Fibroblast of skin of right biceps (primary cell): ENCODE measurements around the gene PHRF1.

ENCODE experiments used
- DNase-seq: peaks from one replicate; pipeline ENCODE4 v3.0.0-alpha.2; 2013

The PHRF1 gene, protein sequence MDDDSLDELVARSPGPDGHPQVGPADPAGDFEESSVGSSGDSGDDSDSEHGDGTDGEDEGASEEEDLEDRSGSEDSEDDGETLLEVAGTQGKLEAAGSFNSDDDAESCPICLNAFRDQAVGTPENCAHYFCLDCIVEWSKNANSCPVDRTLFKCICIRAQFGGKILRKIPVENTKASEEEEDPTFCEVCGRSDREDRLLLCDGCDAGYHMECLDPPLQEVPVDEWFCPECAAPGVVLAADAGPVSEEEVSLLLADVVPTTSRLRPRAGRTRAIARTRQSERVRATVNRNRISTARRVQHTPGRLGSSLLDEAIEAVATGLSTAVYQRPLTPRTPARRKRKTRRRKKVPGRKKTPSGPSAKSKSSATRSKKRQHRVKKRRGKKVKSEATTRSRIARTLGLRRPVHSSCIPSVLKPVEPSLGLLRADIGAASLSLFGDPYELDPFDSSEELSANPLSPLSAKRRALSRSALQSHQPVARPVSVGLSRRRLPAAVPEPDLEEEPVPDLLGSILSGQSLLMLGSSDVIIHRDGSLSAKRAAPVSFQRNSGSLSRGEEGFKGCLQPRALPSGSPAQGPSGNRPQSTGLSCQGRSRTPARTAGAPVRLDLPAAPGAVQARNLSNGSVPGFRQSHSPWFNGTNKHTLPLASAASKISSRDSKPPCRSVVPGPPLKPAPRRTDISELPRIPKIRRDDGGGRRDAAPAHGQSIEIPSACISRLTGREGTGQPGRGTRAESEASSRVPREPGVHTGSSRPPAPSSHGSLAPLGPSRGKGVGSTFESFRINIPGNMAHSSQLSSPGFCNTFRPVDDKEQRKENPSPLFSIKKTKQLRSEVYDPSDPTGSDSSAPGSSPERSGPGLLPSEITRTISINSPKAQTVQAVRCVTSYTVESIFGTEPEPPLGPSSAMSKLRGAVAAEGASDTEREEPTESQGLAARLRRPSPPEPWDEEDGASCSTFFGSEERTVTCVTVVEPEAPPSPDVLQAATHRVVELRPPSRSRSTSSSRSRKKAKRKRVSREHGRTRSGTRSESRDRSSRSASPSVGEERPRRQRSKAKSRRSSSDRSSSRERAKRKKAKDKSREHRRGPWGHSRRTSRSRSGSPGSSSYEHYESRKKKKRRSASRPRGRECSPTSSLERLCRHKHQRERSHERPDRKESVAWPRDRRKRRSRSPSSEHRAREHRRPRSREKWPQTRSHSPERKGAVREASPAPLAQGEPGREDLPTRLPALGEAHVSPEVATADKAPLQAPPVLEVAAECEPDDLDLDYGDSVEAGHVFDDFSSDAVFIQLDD (N-terminal part only)

DNA sequence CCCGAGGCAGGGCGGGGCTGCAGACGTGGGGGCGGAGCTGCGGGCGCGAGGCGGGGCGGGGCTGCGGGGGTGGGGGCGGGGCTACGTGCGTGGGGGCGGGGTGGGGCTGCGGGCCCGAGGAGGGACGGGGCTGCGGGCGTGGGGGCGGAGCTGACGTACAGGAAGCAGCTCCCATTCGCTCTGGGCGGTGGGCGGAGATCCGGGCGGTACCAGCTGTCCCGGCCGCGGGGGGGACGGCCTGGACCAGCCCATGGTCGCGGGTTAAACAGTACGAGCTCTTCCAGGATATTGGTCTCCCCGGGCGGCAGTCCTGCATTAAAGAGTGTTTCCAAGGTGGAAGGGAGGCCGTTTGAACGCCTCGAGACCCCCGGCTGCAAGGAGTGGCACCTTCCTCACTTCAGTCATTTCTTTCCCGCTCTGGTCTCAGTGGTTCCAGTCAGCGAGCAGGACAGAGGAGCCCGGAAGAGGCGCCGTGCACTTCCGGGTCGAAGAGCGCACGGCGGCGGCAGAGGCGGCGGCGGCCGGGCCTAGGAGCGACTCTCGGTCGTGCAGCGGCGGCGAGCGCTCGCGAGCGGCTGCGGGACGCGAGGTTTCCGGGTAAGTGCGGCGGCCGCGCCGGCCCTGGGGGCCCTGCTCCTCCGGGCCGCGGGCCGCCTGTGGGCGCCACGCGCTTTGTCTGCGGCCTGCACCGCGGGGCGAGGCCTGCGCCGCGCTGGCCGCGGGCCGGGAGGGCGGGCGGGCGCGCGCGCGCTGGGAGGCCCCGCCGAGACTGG, at the start of gene PHRF1:
Gene PHRF1 (plus strand): TSS at position 475 of the 773 bp plus-strand sequence. CDS start 5,043 bp downstream, outside the sequence.
- peak; percentile 94 for DNase-seq

DNA sequence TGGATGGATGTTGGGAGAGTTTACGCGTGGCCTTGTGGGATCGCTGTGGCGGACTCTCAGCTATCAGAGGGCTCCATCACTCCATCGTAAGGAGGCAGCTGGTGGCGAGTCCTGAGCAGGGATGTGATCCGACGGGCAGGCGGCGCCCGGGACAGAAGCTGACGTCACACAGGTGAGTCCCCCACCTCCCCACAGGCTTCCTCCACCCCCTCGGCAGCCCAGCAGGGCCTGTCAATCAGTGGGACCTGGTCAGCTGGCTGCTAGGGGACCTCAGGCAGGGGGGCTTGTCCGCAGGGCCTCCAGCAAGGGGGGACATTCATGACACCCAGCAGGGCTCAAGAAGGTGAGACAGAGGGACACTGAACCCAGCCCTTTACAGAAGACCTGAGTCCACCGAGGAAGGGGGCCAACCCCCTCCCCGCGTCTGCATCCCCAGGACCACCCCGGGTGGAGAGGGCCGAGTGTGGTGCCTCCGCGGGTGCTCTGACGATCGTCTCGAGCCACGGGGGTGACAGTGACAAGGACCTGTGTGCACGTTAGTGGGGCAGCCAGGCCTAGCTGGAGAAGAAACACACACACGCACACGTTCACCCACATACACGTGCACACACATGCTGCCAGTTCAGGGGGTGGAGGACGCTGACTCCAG, 48.0 kb upstream of the PHRF1 start:
- no peak for DNase-seq

DNA sequence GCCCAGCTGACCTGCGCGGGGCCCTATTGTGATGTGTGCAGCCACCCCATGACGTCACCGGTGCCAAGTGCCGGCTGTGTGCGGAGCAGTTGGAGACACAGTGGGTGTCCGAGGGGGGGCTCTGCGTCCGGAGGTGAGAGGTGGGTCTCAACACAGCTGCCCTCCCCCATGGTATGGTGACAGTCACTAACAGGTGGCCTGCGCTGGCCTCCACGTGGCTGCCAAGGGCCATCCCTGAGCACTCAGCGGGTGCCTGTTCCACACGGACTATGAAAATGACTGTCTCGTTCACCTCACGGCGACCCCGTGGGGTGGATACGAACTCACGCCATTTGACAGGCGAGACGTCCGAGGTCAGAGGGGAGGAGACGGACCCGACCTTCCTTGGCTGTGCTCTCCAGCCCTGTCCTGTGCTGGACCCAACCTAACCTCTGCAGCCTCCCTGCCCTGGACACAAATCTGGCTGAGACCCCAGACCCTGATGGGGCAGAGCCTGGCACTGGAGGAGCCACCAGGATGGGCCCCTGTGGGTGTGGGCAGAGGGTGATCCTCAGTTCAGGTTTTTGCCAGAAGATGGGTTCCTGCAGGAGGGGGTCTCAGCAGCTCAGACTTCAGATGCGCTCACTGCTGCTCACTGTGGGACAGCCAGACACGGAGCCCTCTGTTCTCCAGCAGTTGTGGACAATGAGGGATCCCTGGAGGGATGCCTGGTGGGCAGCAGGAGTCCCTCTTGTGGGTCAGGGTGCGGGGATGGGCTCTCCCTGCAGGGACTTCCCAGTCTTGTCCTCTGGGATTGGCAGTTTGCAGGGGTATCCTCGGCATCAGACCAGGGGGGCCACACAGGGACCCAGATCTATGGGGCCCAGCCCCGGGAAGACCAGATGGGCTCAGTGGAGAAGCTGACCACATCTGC, 47.2 kb upstream of the PHRF1 start:
- DNase-seq = no peak

DNA sequence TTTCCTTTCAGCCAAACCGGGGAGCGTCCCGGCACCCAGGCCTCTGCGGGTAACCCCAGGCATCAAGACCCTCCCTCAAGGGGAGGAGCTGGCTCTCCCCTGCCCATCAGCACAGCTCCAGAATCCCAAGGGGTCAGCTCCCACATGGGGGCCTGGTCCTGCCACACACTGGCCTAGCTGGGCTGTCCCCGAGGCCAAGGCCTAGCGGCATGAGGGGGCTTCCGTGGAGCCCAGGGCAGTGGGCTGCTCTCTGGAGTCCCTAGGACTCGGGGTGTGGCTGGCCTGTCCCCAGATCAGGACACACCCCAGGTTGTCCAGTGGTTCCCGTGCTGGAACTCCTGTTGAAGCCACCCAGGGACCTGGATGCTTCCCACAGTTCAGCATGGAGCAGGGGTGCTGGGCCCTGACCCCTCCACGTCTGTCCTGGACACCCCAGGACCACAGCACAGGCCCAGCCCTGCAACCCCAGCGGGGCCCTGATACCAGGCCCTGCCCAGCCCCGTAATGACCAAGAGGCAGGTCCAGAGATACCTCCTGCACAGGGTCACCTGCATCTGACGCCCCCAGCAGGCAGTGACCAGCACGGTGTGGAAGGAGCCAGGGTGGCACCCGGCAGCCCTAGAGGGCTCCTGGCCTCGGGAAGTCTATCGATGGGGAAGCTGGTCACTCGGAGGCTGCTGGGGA, 46.4 kb upstream of the PHRF1 start:
- no peak for DNase-seq

DNA sequence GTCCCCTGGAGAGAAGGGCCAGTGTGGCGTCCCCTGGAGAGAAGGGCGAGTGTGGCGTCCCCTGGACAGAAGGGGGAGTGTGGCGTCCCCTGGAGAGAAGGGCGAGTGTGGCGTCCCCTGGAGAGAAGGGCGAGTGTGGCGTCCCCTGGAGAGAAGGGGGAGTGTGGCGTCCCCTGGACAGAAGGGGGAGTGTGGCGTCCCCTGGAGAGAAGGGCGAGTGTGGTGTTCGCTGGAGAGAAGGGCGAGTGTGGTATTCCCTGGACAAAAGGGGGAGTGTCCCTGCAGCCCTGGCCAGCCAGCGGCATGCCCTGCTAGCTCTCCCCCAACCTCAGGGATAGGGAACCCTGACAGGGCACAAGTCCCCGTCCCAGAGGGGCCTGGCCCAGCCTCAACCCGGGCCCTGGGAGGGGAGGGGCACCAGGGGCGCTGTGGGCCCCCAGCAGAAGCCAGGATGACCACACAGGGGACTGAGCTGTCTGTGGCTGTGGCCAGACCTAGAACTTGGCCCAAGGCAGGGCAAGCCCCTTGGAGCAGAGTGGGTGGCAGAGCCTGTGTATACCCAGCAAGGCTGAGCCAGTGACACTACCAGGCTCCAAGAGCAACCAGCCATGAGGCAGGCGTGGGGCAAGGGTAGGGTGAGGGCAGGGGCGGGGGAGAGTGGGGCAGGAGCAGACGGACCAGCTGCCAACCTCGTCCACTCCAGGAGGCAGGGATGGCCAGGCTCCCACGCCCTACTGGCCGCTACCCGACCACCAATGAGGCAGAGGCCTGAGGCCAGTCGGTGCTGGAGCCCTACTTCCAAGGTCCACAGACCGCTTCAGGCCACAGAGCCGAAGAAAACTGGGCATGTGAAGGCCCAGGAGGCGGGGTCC, 45.1 kb upstream of the PHRF1 start:
- DNase-seq = no peak

DNA sequence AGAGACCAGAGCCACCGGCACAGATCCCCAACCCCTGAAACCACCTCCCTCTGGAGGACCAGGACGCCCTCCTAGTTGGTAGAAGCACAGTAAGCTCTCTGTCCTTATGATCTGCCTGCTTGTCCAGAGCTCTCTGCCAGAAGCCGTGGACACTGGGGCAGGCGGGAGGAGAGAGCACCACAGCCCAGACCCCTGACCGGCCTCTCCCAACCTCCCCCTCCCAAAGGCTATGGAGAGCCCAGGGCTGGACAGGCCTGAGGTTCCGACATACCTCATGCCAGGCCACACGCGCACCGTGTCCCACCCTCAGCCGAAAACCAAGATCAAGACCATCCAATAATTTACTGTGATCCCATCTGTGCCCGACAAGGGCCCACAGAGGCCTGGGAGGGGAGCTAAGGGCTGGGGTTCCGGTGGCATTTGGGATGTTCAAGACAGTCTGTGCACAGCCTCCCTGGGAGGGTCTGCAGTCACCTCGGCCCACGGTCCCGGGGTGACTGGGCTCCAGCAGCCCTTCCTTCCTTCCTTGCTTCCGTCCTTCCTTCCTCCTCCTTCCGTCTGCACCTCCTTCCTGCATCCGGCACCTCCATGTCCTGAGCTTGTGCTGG, 44.2 kb upstream of the PHRF1 start:
- DNase-seq = no peak

DNA sequence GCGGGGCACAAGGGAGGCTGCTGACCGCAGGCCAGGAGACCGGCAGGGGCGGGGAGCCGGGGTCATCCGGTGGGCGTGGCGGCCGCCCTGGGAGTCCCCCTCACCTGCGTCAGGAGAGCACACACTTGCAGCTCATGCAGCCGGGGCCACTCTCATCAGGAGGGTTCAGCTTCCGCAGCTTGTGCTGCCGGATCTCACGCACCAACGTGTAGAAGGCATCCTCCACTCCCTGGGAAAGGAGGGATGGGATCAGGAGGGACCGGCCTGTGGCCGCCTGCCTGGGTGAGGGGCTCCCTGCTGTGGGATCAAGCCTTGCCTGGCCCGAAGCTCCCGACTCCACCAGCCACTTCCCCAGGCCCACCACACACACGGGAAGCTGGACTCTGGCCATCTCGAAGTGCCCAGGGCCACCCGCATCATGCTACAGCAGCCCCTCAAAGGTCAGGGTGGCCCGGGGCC, 43.7 kb upstream of the PHRF1 start:
- no peak for DNase-seq

DNA sequence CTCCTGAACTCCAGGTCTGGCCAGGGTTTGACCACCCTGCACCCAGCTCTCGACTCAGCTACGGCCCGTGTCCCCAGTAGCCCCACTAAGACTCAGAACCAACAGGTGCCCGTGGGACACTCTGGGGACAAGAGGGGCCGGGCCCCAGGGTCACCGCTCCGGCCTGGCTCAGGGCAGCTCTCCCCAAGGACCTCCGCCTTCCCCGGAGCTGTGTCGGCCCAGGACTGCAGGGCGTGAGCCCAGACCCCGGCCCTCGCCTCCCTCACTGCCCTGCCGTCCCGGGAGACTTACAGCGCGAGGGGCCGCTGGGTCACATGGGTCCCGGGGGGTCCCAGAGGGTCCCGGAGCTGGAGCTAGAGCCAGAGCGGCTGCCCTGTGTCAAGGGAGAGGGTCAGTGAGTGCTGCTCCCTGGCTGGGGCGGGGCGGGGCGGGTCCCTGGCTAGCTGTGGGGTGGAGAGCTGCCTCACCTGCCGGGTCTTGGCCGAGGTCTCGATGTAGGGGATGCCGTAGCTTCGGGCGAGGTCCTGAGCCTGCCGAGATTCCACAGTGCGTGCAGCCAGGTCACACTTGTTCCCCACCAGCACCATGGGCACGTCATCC, 43.2 kb upstream of the PHRF1 start:
- no peak for DNase-seq

DNA sequence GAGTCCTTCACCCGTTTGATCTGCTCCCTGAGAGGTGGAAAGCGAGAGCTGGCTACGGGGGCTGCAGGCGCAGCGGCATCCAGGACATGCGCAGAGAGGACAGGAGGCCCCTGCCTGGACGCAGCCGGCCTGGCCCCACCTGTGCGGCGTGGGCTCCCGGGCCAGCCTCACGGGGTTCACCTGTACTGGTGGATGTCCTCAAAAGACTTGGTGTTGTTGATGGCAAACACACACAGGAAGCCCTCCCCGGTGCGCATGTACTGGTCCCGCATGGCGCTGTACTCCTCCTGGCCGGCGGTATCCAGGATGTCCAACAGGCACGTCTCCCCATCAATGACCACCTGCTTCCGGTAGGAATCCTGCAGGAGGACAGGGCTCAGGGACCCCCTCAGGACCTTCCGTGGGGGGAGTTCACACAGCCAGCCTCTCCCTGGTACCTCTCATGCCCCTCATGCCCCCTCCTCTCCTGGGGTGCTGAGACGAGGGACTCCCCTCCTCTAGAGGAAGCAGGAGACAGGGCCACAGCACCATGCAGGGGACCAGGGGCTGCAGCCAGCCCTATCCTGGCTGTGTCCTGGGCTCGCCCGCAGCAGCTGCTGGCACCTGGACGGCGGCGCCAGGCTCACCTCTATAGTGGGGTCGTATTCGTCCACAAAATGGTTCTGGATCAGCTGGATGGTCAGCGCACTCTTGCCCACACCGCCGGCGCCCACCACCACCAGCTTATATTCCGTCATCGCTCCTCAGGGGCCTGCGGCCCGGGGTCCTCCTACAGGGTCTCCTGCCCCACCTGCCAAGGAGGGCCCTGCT, 42.5 kb upstream of the PHRF1 start:
- no peak for DNase-seq

DNA sequence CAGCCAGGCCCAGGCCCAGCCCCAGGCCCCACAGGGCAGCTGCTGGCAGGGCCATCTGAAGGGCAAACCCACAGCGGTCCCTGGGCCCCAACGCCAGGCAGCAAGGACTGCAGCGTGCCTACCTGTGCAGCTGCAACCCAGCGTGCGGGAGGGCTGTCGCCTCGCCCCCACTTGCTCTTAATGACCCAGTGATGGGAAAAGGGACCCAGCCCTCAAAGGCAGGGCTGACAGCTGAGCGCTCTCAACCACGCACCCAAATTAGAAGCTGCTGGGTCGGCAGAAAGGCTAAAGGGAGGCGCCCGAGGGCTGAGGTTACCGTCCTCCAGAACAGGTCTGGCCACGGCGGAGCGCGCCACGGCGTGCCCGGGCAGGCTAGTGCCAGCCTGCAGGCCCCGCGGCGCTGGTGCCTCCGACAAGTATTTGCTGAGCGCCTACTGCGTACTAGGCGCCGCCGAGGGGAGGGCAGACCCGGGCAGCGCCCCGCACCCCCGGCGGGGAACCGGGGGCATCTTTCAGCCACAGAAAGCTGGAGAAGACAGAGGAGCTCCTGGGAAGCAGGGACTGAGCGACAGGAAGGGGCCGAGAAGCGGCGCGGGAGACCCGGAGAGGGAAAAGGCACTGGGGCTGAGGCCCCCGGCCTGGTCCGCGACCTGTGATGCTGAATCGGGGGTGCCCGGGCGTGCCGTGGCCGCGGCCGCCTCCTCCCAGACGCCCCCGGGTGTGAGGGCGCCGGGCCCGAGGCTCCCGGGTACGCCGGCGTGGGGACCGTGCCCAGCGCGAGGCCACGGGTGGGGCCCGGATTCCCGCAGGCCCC, 41.7 kb upstream of the PHRF1 start:
- no peak for DNase-seq

DNA sequence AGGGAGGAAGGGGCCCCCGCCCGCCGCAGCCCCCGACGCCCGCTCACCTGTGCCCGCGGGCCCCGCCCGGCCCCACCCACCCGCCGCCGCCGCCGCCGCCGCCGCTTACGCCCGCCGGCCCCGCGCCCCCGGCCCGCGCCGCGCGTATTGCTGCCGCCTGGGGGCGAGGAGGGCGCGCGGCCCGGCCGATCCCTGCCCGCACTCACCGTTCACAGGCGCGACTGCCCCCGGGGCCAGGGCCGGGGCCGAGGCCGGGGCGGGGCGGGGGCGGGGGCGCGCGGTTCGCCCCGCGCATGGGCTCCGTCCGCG, 41.1 kb upstream of the PHRF1 start:
- DNase-seq = no peak

DNA sequence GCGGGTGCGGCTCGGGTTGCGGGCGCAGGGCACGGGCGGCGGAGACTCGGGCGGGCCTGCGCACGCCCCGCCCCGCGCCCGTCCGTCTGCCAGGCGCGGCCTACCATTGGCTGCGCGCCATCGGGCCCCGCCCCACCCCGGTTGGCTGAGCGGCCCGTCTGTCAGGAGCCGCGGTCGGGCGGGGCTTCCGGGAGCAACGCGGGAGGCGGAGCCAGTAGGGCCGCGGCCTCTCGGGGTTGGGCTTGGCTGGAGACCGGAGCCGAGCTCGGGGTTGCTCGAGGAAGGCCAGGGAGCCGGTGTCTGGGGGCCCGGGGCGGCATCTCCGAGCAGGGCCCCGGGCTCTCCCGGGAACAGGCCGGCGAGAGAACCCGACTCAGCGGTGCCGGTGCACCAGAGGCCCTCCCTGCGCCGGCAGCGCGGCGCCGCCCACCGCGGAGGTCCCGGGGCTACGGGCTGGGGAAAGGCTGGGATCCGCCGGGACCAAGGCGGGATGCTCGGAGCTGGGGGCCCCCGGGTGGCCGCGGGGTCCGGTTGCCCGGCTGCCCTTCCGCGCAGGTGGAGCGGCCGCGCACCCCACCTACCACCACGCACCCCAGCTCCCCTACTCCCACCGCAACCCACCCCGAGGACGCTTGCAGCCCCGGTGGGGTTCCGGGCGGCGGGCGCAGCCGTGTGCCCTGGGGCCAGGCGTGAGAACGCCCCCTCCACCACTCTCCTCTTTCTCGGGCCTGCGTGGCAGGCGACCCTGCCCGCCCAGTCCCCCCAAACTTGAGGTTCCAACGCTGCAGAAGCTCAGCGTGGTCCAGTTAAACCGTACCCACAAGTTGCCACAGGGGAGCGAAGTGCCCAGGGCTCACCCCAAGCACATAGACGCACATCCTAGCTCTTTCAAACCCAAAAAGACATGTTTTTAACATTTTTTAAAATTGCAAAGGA, 40.5 kb upstream of the PHRF1 start, which contains the start of gene HRAS:
Gene HRAS (minus strand): TSS at position 58 of the 936 bp plus-strand sequence.
- peak; percentile 94 for DNase-seq

DNA sequence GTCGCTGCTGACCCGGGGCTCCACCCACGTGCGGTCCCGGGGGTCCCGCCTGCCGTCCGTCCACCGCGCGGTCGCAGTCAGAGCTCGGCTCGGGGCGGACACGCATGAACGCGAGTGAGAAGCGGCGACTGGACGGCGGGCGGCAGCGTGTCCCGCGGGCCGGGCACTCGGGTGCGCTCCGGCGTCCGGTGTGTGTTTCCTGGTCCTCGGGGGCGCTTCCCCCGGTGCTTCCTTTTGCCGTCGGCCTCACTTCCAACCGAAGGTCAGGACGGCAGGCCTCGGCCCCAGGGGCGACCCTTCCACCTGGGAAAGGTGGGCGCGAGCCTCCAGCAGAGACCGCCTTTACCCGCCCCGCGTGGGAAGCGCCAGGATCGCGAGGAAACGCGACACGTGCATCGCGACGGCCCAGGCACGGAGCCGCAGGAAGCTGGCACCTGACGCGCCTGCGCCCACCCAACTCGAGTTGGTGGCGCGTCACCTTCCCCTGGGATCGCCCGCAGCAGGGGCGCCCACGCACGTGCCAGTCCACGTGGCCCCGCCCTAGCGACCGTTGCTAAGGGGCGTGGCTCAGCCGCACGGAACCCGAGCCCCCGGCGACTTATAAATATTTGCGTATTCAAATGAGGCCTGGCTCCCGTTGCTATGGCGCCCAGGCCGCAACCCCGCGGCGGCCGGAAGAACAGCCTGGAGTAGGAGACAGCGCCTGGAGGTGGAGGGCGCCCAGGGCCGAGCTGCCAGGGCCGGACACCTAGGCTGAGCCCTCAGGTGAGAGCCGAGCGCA, 39.2 kb upstream of the PHRF1 start, which contains the start of gene LRRC56:
Gene LRRC56 (plus strand): TSS at position 687 of the 781 bp plus-strand sequence. CDS start 3,158 bp downstream, outside the sequence.
- DNase-seq = peak; percentile 82
